ENCODE data around the gene KRTAP19-8.

Gene KRTAP19-8

GRCh38 chr21:31038376-31038775 lies at the start of gene KRTAP19-8:
Gene KRTAP19-8, minus strand, starts transcription at chr21:31038476. Its CDS starts 33 bp downstream, at chr21:31038443.
- no peak for FAIRE-seq

- no peak for FAIRE-seq
Observed at GRCh38 chr21:31087639-31088473, 49.6 kb upstream of the KRTAP19-8 start.

- FAIRE-seq = no peak
Observed at GRCh38 chr21:31084689-31085088, 46.4 kb upstream of the KRTAP19-8 start.

GRCh38 chr21:31078796-31079195 lies 40.5 kb upstream of the KRTAP19-8 start:
- no peak for FAIRE-seq

GRCh38 chr21:31078216-31078615 lies 39.9 kb upstream of the KRTAP19-8 start:
- no peak for FAIRE-seq

- FAIRE-seq = no peak
Observed at GRCh38 chr21:31075848-31076247, 37.6 kb upstream of the KRTAP19-8 start.

- FAIRE-seq = no peak
Observed at GRCh38 chr21:31072533-31072932, 34.3 kb upstream of the KRTAP19-8 start.

GRCh38 chr21:31064803-31065202 lies 26.5 kb upstream of the KRTAP19-8 start:
- FAIRE-seq = no peak

- no peak for FAIRE-seq
Observed at GRCh38 chr21:31052489-31053142, 14.3 kb upstream of the KRTAP19-8 start.

- FAIRE-seq = no peak
Observed at GRCh38 chr21:31050577-31051157, 12.4 kb upstream of the KRTAP19-8 start.

GRCh38 chr21:31045841-31046240 lies 7.6 kb upstream of the KRTAP19-8 start:
- no peak for FAIRE-seq

- FAIRE-seq = no peak
Observed at GRCh38 chr21:31043471-31043870, 5.2 kb upstream of the KRTAP19-8 start.

- FAIRE-seq = no peak
Observed at GRCh38 chr21:31042080-31042464, 3.8 kb upstream of the KRTAP19-8 start.

- FAIRE-seq = no peak
Observed at GRCh38 chr21:31041295-31042079, 3.2 kb upstream of the KRTAP19-8 start.

GRCh38 chr21:31034378-31034777 lies 3.9 kb downstream of the KRTAP19-8 start:
- no peak for FAIRE-seq

- no peak for FAIRE-seq
Observed at GRCh38 chr21:31030367-31031106, 7.7 kb downstream of the KRTAP19-8 start.

- no peak for FAIRE-seq
Observed at GRCh38 chr21:31023680-31024079, 14.6 kb downstream of the KRTAP19-8 start.

GRCh38 chr21:31022306-31022705 lies 16.0 kb downstream of the KRTAP19-8 start:
- FAIRE-seq = no peak

GRCh38 chr21:31018232-31018631 lies 20.0 kb downstream of the KRTAP19-8 start:
- FAIRE-seq = no peak

GRCh38 chr21:31014891-31015290 lies 23.4 kb downstream of the KRTAP19-8 start:
- no peak for FAIRE-seq

GRCh38 chr21:31012133-31013089 lies 25.9 kb downstream of the KRTAP19-8 start:
- FAIRE-seq = no peak

All from endometrium (tissue), 2 donors.